GM18909 (cell line): ENCODE measurements around the gene CHCHD1.
"Not testable (repeated sequence)": the region's sequence is repeated elsewhere in the genome, so short reads cannot be mapped to it uniquely, and the experiment has no call there.

ENCODE experiments used
- ATAC-seq: cut with Tn5 transposase; IDR thresholded peaks from one replicate; pipeline ENCODE4 v1.9.1; 2021; ENCODE audit warnings: mild to moderate bottlenecking; ENCODE audit not compliant: unreplicated experiment, poor library complexity

Gene CHCHD1

GRCh38 chr10:73781879-73782748 lies at the start of gene CHCHD1:
CHCHD1 (plus strand) TSS chr10:73782048; CDS start chr10:73782076, 28 bp downstream.
- ATAC-seq = peak; percentile 61

GRCh38 chr10:73732426-73732825 lies 49.4 kb upstream of the CHCHD1 start:
- ATAC-seq = no peak

- no peak for ATAC-seq
These were observed 48.8 kb upstream of the CHCHD1 start for GRCh38 chr10:73732931-73733623.

GRCh38 chr10:73734028-73734720 lies 47.7 kb upstream of the CHCHD1 start:
- no peak for ATAC-seq

- ATAC-seq = no peak
These were observed 47.0 kb upstream of the CHCHD1 start for GRCh38 chr10:73734796-73735305.

GRCh38 chr10:73740501-73741254 lies 41.2 kb upstream of the CHCHD1 start:
- ATAC-seq = not testable (repeated sequence)

GRCh38 chr10:73742454-73742734 lies 39.5 kb upstream of the CHCHD1 start:
- ATAC-seq = no peak

GRCh38 chr10:73743327-73743904 lies 38.4 kb upstream of the CHCHD1 start:
- ATAC-seq = no peak

GRCh38 chr10:73743905-73744663 lies 37.8 kb upstream of the CHCHD1 start, which contains the start of gene SEC24C:
SEC24C (plus strand) TSS chr10:73744372; CDS start chr10:73746833, 2,461 bp downstream.
- peak; percentile 95 for ATAC-seq

- peak; percentile 36 for ATAC-seq
These were observed 37.2 kb upstream of the CHCHD1 start for GRCh38 chr10:73744664-73744975.

- ATAC-seq = no peak
These were observed 35.1 kb upstream of the CHCHD1 start for GRCh38 chr10:73746721-73747120.

- no peak for ATAC-seq
These were observed 31.0 kb upstream of the CHCHD1 start for GRCh38 chr10:73750819-73751218.

GRCh38 chr10:73756183-73756582 lies 25.7 kb upstream of the CHCHD1 start:
- ATAC-seq = no peak

GRCh38 chr10:73758704-73759511 lies 22.9 kb upstream of the CHCHD1 start:
- no peak for ATAC-seq

- ATAC-seq = no peak
These were observed 22.2 kb upstream of the CHCHD1 start for GRCh38 chr10:73759512-73760115.

- ATAC-seq = no peak
These were observed 20.1 kb upstream of the CHCHD1 start for GRCh38 chr10:73761781-73762180.

- ATAC-seq = no peak
These were observed 18.9 kb upstream of the CHCHD1 start for GRCh38 chr10:73762915-73763314.

- ATAC-seq = no peak
These were observed 18.5 kb upstream of the CHCHD1 start for GRCh38 chr10:73763343-73763742.
